GM12878 (cell line): ENCODE results near the gene CNRIP1. TPM values are rescaled to one million over a fixed set of nuclear protein-coding genes. Genes with fewer than 3 reads are reported as not detected.

Experiments
- ATAC-seq: fragments of 200-7000 bp; cut with Tn5 transposase; 3 replicates; pipeline ENCODE4 v1.9.1; 2020; ENCODE audit warnings: mild to moderate bottlenecking, moderate library complexity
- BruUV-seq: library from RNA; stranded (reverse); fragments of 400-500 nt; replicated peaks from 2 replicates; lab custom pipeline; 2021; lab: Mats Ljungman, UMichigan
- CTCF ChIA-PET: fragments of 300-600 bp; sonication (Branson Sonifier 250); formaldehyde crosslinking; extraction: SDS; loops from one replicate; lab custom pipeline; 2021; ENCODE audit warnings: inconsistent platforms; lab: Yijun Ruan, JAX
- POLR2A ChIA-PET: fragments of 350-600 bp; formaldehyde crosslinking; extraction: SDS; loops from one replicate; lab custom pipeline; 2021; ENCODE audit warnings: inconsistent platforms; lab: Charles Lee
- RAD21 ChIA-PET: fragments of 300-600 bp; sonication (Branson Sonifier 250); formaldehyde crosslinking; loops from one replicate; lab custom pipeline; 2023; ENCODE audit warnings: antibody characterized with exemption; ENCODE audit not compliant: unreplicated experiment; lab: Charles Lee
- SMC1A ChIA-PET: fragments of 300-600 bp; sonication (Branson Sonifier 250); formaldehyde crosslinking; loops from one replicate; lab custom pipeline; 2023; ENCODE audit not compliant: unreplicated experiment, uncharacterized antibody; lab: Charles Lee
- DNase-seq: peaks from one replicate; pipeline ENCODE4 v3.0.0-alpha.2; 2011; ENCODE audit warnings: low read depth, low spot score
- FAIRE-seq: peaks from 3 replicates; lab custom pipeline; 2011; peaks lifted over from hg19 to GRCh38; lab: Jason Lieb, UNC
- H2AFZ ChIP-seq: 2 replicates; pipeline ENCODE4 v1.6.0; 2011; ENCODE audit warnings: low read depth, low read length, control low read depth; ENCODE audit not compliant: control insufficient read depth
- H3K27ac ChIP-seq: 2 replicates; pipeline ENCODE4 v1.5.1; 2011; ENCODE audit warnings: control low read depth; ENCODE audit not compliant: control insufficient read depth, insufficient read depth
- H3K27me3 ChIP-seq, 2 experiments: replicated peaks in 1 of 2; 2 replicates each; pipeline versions ENCODE4 v1.6.0 to v1.6.1; 2011; ENCODE audit warnings: low read length in 1 of 2; ENCODE audit not compliant: control insufficient read depth in 2 of 2, insufficient read depth in 2 of 2
- H3K36me3 ChIP-seq, 2 experiments: 2 replicates each; pipeline ENCODE4 v1.5.1; 2011; ENCODE audit warnings: low read length in 1 of 2; ENCODE audit not compliant: control insufficient read depth in 2 of 2, insufficient read depth in 2 of 2
- H3K4me1 ChIP-seq: 2 replicates; pipeline ENCODE4 v1.6.1; 2011; ENCODE audit warnings: mild to moderate bottlenecking, low read length, moderate library complexity, mixed read lengths; ENCODE audit not compliant: control insufficient read depth, insufficient read depth
- H3K4me2 ChIP-seq: 2 replicates; pipeline ENCODE4 v1.6.0; 2011; ENCODE audit warnings: control low read depth; ENCODE audit not compliant: control insufficient read depth, insufficient read depth
- H3K4me3 ChIP-seq: fragments of 200-600 bp; sonication (generic); 2 replicates; pipeline ENCODE4 v1.5.1; 2016
- H3K79me2 ChIP-seq: 2 replicates; pipeline ENCODE4 v1.6.0; 2011; ENCODE audit warnings: low read length; ENCODE audit not compliant: control insufficient read depth, insufficient read depth
- H3K9ac ChIP-seq: 2 replicates; pipeline ENCODE4 v1.8.0; 2011; ENCODE audit warnings: low read length, control low read depth, mixed read lengths; ENCODE audit not compliant: control insufficient read depth, insufficient read depth
- H3K9me3 ChIP-seq: replicated peaks from 3 replicates; pipeline ENCODE4 v1.5.1; 2011; ENCODE audit warnings: mild to moderate bottlenecking, low read length; ENCODE audit not compliant: control insufficient read depth, insufficient read depth
- H4K20me1 ChIP-seq: 2 replicates; pipeline ENCODE4 v1.6.0; 2011; ENCODE audit not compliant: control insufficient read depth, insufficient read depth
- ASH2L ChIP-seq: fragments of 300-600, 200-600 bp; sonication (generic); IDR thresholded peaks from 2 replicates; pipeline ENCODE4 v1.6.1; 2017; ENCODE audit warnings: low read depth, mild to moderate bottlenecking, borderline replicate concordance
- CBX5 ChIP-seq: sonication (generic); IDR thresholded peaks from 2 replicates; pipeline ENCODE4 v1.6.1; 2016; ENCODE audit warnings: low read depth, moderate library complexity, mild to moderate bottlenecking, inconsistent platforms
- DPF2 ChIP-seq: fragments of 450-650 bp; IDR thresholded peaks from 2 replicates; pipeline ENCODE4 v1.6.1; 2017; ENCODE audit warnings: mild to moderate bottlenecking
- IRF4 ChIP-seq: IDR thresholded peaks from 2 replicates; pipeline ENCODE4 v1.6.1; 2011; ENCODE audit warnings: low read depth, low read length
- KLF5 ChIP-seq: fragments of 450-650 bp; IDR thresholded peaks from 2 replicates; pipeline ENCODE4 v1.6.1; 2014; ENCODE audit warnings: mild to moderate bottlenecking; ENCODE audit not compliant: partially characterized antibody
- MTA3 ChIP-seq: IDR thresholded peaks from 2 replicates; pipeline ENCODE4 v1.6.1; 2012; ENCODE audit warnings: low read length, inconsistent platforms, borderline replicate concordance
- NRF1 ChIP-seq: conservative IDR thresholded peaks from 2 replicates; pipeline ENCODE4 v1.6.1; 2011; ENCODE audit warnings: mild to moderate bottlenecking, low read depth, low read length, improper control_type of control experiment
- PAX5 ChIP-seq: IDR thresholded peaks from 2 replicates; pipeline ENCODE4 v1.6.1; 2011; ENCODE audit warnings: low read depth, low read length, borderline replicate concordance
- SIN3A ChIP-seq: IDR thresholded peaks from 2 replicates; pipeline ENCODE4 v1.6.1; 2012; ENCODE audit warnings: low read depth, low read length, improper control_type of control experiment
- SIX5 ChIP-seq: IDR thresholded peaks from 2 replicates; pipeline ENCODE4 v1.6.1; 2011; ENCODE audit warnings: mild to moderate bottlenecking, low read depth, low read length, moderate library complexity; ENCODE audit not compliant: severe bottlenecking
- SMAD5 ChIP-seq: IDR thresholded peaks from 2 replicates; pipeline ENCODE4 v1.6.1; 2016; ENCODE audit warnings: antibody characterized with exemption, low read depth
- STAT1 ChIP-seq: fragments of 450-650 bp; conservative IDR thresholded peaks from 2 replicates; pipeline ENCODE4 v1.6.1; 2014; ENCODE audit warnings: antibody characterized with exemption, mild to moderate bottlenecking
- WRNIP1 ChIP-seq: IDR thresholded peaks from 2 replicates; pipeline ENCODE4 v1.6.1; 2011; ENCODE audit warnings: low read depth, low read length, improper control_type of control experiment, borderline replicate concordance
- YY1 ChIP-seq: IDR thresholded peaks from 2 replicates; pipeline ENCODE4 v1.6.1; 2011; ENCODE audit warnings: low read depth, mild to moderate bottlenecking, low read length
- WGBS: methylation state at CpG from one replicate; pipeline ENCODE4 v1.1.6; 2016; ENCODE audit warnings: low lambda C conversion rate; ENCODE audit not compliant: insufficient replicate concordance, insufficient coverage; ENCODE audit errors: missing lambda C conversion rate; 5-methylcytosine and 5-hydroxymethylcytosine counted together
- in situ Hi-C: fragments of 300-500 bp; cut with MboI; formaldehyde crosslinking; loops from 9 replicates; pipeline ENCODE4 v1.14.3; 2018; ENCODE audit warnings: mixed read lengths
- intact Hi-C: fragments of 100-400 bp; cut with micrococcal nuclease; formaldehyde crosslinking; loops from one replicate; pipeline ENCODE4 v1.14.2; 2022; ENCODE audit not compliant: unreplicated experiment
- polyA plus RNA-seq, 11 experiments: library from polyadenylated mRNA; depleted of rRNA in 4 of 11; unstranded in 6 of 11; stranded (reverse) in 5 of 11; fragments of >200 nt; fragmentation: Nextera tagmentation in 4 of 11; fragmentation: Illumina TruSeq in 1 of 11; extraction: Ambion mirVana in 4 of 11; extraction: Trizol in 1 of 11; gene quantifications; 1 replicate in 1 of 11; 2 replicates in 10 of 11; pipeline versions ENCODE4 v1.2.1 to v1.2.3, GENCODE V29; 2011 to 2016; ENCODE audit warnings: inconsistent platforms in 2 of 11, missing spikeins in 2 of 11, low read depth in 1 of 11
- total RNA-seq, 4 experiments: library from RNA; depleted of rRNA in 3 of 4; stranded (reverse); fragments of >200 nt in 3 of 4; fragmentation: Illumina TruSeq in 1 of 4; extraction: Trizol in 1 of 4; gene quantifications; 2 replicates each; pipeline versions ENCODE4 v1.2.1 to v1.2.3, GENCODE V29; 2013 to 2021
- TF ChIP-seq, protein P1 (sequence below): fragments of 450-650 bp; formaldehyde crosslinking; IDR thresholded peaks from 2 replicates; pipeline ENCODE4 v1.4.0; 2020; ENCODE audit warnings: mild to moderate bottlenecking, moderate library complexity

CNRIP1 gene
- total and polyA plus RNA-seq, 10 of the 15 experiments (the other 5 are each of a cell fraction or from before 2014, with no cell fraction given): not detected

DNA sequence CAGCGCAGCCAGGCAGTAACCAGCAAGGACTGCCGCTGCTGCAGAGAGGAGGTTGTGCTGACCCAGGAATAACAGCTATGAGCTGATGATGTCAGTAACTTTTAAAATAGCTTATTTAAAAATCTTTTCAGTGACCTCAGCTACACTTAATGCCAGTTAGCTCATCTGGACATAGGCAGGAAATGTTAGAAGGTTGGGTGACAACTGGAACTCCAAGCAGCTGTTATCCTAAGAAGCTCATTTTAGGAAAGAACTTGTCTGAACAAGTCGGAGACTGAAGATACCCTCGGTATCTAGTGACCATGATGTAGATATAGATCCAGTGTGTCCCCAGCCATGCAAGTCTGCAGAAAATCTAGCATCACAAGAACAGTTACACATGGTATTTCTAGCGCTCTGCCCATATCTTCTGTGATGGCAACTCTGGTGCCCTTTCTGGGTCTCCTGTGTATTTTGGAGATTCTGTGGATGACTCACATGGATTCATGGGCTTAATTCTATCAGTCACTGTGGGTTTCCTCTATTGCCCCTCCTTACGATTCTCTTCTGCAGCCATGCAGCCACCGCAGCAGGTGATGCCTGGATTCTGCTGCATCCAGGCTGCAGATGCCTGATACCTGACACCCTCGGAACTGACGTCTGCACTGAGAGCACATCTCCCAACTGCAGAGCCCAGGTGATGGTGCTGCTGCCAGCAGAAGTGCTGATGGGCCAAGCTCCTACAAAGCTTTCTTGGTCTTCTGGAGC is 25.6 kb upstream of the CNRIP1 start (continued):
- TF ChIP-seq YY1: no peak

DNA sequence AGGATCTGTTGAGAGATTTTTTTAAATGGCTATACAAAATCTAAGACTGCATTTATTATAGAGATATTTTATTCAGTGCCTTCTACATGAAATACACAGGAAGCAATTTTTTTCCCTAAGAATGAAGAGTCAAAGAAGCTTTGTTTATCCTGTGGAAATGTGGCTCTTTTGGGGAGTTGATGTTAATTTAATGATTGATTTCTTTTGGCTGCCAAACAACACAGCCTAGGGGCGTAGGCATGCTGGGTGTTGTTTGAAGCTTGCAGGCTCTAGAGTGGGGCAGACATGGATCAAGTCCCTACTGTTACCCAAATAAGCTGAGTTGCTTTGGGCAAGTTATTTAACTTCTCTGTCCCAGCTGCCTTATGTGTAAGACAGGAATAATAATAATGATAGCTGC is 24.3 kb upstream of the CNRIP1 start:
- H3K79me2 ChIP-seq: no peaks in the 10 kb centered on the region
- ChIA-PET POLR2A (no interaction called here), CTCF (interaction anchor here (1.0 to 1.5 kb wide), 2 partner anchors 28 to 144 kb away, joined by 3 to 4 read pairs; no protein-coding TSS in a partner anchor), RAD21 (no interaction called here), SMC1A (interaction anchor here (1.1 to 1.3 kb wide), 3 partner anchors 11 to 98 kb away, joined by 3 to 5 read pairs (median 3); no protein-coding TSS in a partner anchor)
- no TSS peak for BruUV-seq
- in situ Hi-C loops: no loop called here
- no peak overlapping the region for H2AFZ ChIP-seq
- no peak overlapping the region for H3K27ac ChIP-seq
- no peaks in the 10 kb centered on the region for H4K20me1 ChIP-seq
- H3K9me3 ChIP-seq: no peaks in the 10 kb centered on the region
- H3K9ac ChIP-seq: no peak overlapping the region
- DNase-seq (no peak), FAIRE-seq (no peak), ATAC-seq (no peak)
- H3K4me3 ChIP-seq: no peak overlapping the region
- H3K36me3 ChIP-seq: no peaks in the 10 kb centered on the region
- H3K27me3 ChIP-seq: peaks cover 0 to 1% of the 10 kb centered on the region in 2 experiments; a peak in 2 of 4 replicates
- intact Hi-C loops: no loop called here
- H3K4me1 ChIP-seq: no peaks in the 10 kb centered on the region
- 4% methylated on average over 1 of the region's 1 CpG for WGBS
- H3K4me2 ChIP-seq: no peak overlapping the region
- no peak for TF ChIP-seq PAX5
- no peak for TF ChIP-seq SMAD5
- no peak for TF ChIP-seq WRNIP1
- TF ChIP-seq DPF2: no peak
- TF ChIP-seq NRF1: no peak
- TF ChIP-seq IRF4: no peak
- TF ChIP-seq ASH2L: no peak
- TF ChIP-seq, protein P1, sequence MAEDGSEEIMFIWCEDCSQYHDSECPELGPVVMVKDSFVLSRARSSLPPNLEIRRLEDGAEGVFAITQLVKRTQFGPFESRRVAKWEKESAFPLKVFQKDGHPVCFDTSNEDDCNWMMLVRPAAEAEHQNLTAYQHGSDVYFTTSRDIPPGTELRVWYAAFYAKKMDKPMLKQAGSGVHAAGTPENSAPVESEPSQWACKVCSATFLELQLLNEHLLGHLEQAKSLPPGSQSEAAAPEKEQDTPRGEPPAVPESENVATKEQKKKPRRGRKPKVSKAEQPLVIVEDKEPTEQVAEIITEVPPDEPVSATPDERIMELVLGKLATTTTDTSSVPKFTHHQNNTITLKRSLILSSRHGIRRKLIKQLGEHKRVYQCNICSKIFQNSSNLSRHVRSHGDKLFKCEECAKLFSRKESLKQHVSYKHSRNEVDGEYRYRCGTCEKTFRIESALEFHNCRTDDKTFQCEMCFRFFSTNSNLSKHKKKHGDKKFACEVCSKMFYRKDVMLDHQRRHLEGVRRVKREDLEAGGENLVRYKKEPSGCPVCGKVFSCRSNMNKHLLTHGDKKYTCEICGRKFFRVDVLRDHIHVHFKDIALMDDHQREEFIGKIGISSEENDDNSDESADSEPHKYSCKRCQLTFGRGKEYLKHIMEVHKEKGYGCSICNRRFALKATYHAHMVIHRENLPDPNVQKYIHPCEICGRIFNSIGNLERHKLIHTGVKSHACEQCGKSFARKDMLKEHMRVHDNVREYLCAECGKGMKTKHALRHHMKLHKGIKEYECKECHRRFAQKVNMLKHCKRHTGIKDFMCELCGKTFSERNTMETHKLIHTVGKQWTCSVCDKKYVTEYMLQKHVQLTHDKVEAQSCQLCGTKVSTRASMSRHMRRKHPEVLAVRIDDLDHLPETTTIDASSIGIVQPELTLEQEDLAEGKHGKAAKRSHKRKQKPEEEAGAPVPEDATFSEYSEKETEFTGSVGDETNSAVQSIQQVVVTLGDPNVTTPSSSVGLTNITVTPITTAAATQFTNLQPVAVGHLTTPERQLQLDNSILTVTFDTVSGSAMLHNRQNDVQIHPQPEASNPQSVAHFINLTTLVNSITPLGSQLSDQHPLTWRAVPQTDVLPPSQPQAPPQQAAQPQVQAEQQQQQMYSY: no peak
- no peak for TF ChIP-seq MTA3
- no peak for TF ChIP-seq KLF5
- no peak for TF ChIP-seq SIN3A
- no peak for TF ChIP-seq SIX5
- TF ChIP-seq STAT1: no peak
- no peak for TF ChIP-seq CBX5
